ENCODE data around the gene CHMP1A. TPM values are rescaled to one million over a fixed set of nuclear protein-coding genes. Genes with fewer than 3 reads are reported as not detected.

CHMP1A gene
- total RNA-seq, 1 experiment from 2014 or later, result 159 TPM

GRCh38 chr16:89633064-89633631 lies 24.4 kb downstream of the CHMP1A start:
- POLR2A ChIA-PET, result interaction anchor here (0.5 to 0.6 kb wide), 2 partner anchors 53 to 57 kb away, joined by 3 read pairs; no protein-coding TSS in a partner anchor
- BruUV-seq (replicated peaks), result no TSS peak

DNA sequence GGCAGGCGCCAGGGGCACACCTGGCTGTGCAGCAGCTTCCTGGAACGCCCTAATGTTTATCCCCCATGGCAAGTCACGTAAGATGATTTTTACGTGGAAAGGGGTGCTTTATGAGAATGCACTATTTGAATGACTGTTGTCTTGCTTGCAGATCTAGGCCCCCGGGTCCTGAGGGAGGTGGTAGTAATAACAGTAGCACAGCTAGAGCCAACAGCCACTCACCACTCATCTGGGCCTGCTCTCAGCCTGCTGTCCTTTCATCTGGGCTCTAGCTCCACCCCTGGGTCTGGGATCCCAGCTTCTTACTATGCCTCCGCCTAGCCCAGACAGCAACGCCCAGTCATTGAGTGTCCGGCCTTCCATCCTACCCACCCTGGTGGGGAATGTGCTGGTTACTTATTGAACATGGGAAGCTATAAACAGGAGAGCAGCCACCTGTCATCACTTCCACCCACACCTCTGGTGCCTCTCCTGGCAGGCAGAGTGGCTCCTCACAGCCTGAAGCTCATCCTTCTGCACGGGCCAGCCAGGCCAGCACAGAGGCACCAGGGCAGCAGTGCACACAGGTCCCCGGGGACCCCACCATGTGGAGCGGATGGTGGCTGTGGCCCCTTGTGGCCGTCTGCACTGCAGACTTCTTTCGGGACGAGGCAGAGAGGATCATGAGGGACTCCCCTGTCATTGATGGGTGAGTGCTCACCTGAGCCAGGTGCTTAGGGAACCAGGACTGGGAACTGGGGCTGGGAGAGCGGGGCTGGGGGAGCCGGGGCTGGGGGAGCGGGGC lies 27.5 kb downstream of the CHMP1A start:
- ChIA-PET CTCF (no interaction called here), POLR2A (no interaction called here)
- Mint-ChIP-seq H3K27ac (ENCODE audit: unreplicated experiment) (no peak overlapping the region), H3K27me3 (ENCODE audit: insufficient read depth, unreplicated experiment) (peaks cover 3% of the 10 kb centered on the region), H3K9me3 (ENCODE audit: unreplicated experiment) (no peaks in the 10 kb centered on the region), H3K4me3 (ENCODE audit: unreplicated experiment) (no peak overlapping the region), H3K36me3 (ENCODE audit: insufficient read depth, unreplicated experiment) (no peaks in the 10 kb centered on the region), H3K4me1 (ENCODE audit: low read depth, unreplicated experiment) (peaks cover 7% of the 10 kb centered on the region)
- H3K9me3 ChIP-seq, result peaks cover 9% of the 10 kb centered on the region; the same call in 1 of the 2 replicates
- intact Hi-C loops (cut with micrococcal nuclease; ENCODE audit: unreplicated experiment), result no loop called here
- BruUV-seq (replicated peaks), result no TSS peak
- TF ChIP-seq, protein P1, sequence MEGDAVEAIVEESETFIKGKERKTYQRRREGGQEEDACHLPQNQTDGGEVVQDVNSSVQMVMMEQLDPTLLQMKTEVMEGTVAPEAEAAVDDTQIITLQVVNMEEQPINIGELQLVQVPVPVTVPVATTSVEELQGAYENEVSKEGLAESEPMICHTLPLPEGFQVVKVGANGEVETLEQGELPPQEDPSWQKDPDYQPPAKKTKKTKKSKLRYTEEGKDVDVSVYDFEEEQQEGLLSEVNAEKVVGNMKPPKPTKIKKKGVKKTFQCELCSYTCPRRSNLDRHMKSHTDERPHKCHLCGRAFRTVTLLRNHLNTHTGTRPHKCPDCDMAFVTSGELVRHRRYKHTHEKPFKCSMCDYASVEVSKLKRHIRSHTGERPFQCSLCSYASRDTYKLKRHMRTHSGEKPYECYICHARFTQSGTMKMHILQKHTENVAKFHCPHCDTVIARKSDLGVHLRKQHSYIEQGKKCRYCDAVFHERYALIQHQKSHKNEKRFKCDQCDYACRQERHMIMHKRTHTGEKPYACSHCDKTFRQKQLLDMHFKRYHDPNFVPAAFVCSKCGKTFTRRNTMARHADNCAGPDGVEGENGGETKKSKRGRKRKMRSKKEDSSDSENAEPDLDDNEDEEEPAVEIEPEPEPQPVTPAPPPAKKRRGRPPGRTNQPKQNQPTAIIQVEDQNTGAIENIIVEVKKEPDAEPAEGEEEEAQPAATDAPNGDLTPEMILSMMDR (IDR thresholded peaks at IDR 0.05; ENCODE audit: insufficient read depth in 1 of 2, low read depth in 1 of 2, low read length in 1 of 2, severe bottlenecking in 1 of 2, unreplicated experiment in 1 of 2), result no peak
- H3K4me3 ChIP-seq (ENCODE audit: low read depth, low read length), result no peak overlapping the region
- DNase-seq, result no peak
- H3K36me3 ChIP-seq (ENCODE audit: control insufficient read depth, insufficient read depth, low read length), result no peaks in the 10 kb centered on the region
- H3K4me1 ChIP-seq, result peaks cover 14% of the 10 kb centered on the region
- no peaks in the 10 kb centered on the region; the same call in 1 of the 2 replicates for H3K27me3 ChIP-seq (replicated peaks; ENCODE audit: control insufficient read depth, insufficient read depth, low read length)

More at GRCh38 chr16:89633064-89633631, 24.4 kb downstream of the CHMP1A start:
- no peaks in the 10 kb centered on the region for H3K4me1 Mint-ChIP-seq (ENCODE audit: low read depth, unreplicated experiment)
- no peaks in the 10 kb centered on the region for H3K36me3 ChIP-seq (ENCODE audit: control insufficient read depth, insufficient read depth, low read length)
- intact Hi-C loops (cut with micrococcal nuclease; ENCODE audit: unreplicated experiment), result no loop called here
- no peak overlapping the region for H3K4me3 Mint-ChIP-seq (ENCODE audit: unreplicated experiment)
- no peak overlapping the region for H3K27ac Mint-ChIP-seq (ENCODE audit: unreplicated experiment)
- no peaks in the 10 kb centered on the region for H3K36me3 Mint-ChIP-seq (ENCODE audit: insufficient read depth, unreplicated experiment)
- H3K27me3 Mint-ChIP-seq (ENCODE audit: insufficient read depth, unreplicated experiment), result peaks cover 3% of the 10 kb centered on the region
- no peak overlapping the region for H3K4me3 ChIP-seq (ENCODE audit: low read depth, low read length)
- peaks cover 9% of the 10 kb centered on the region; the same call in 1 of the 2 replicates for H3K9me3 ChIP-seq
- no peaks in the 10 kb centered on the region; the same call in 1 of the 2 replicates for H3K27me3 ChIP-seq (replicated peaks; ENCODE audit: control insufficient read depth, insufficient read depth, low read length)
- no peak for DNase-seq
- TF ChIP-seq, protein P1 (IDR thresholded peaks at IDR 0.05; ENCODE audit: insufficient read depth in 1 of 2, low read depth in 1 of 2, low read length in 1 of 2, severe bottlenecking in 1 of 2, unreplicated experiment in 1 of 2), result no peak
- CTCF ChIA-PET, result interaction anchor here (0.5 to 0.6 kb wide), 2 partner anchors 10 to 21 kb away, joined by 3 to 4 read pairs; no protein-coding TSS in a partner anchor
- no peaks in the 10 kb centered on the region for H3K9me3 Mint-ChIP-seq (ENCODE audit: unreplicated experiment)
- H3K4me1 ChIP-seq, result no peaks in the 10 kb centered on the region

Data from Caco-2 (cell line).